Right lobe of liver (tissue), 4 donors: ENCODE measurements around the gene S1PR2.

Source experiments
- POLR2A ChIP-seq: fragments of 450-650 bp; IDR thresholded peaks from one replicate; pipeline ENCODE4 v1.6.1; 2017; ENCODE audit warnings: antibody characterized with exemption, mild to moderate bottlenecking
- TF ChIP-seq, protein P1 (sequence below), 4 donors: fragments of 200-600 bp in 3 of 4; fragments of 450-650 bp in 1 of 4; IDR thresholded peaks; one replicate each; pipeline versions ENCODE4 v1.5.1 to v1.8.0; 2016 to 2022; ENCODE audit warnings: antibody characterized with exemption in 4 of 4, mild to moderate bottlenecking in 2 of 4
- donor health status: DM: no; HTN: no; CAD: no.
- donor health status: DM: no; HTN: no; CAD: no.
- donor health status: DM: no; HTN: yes; CAD: no.

GRCh38 chr19:10279737-10280442 is 48.8 kb upstream of the S1PR2 start:
- TF ChIP-seq, protein P1, sequence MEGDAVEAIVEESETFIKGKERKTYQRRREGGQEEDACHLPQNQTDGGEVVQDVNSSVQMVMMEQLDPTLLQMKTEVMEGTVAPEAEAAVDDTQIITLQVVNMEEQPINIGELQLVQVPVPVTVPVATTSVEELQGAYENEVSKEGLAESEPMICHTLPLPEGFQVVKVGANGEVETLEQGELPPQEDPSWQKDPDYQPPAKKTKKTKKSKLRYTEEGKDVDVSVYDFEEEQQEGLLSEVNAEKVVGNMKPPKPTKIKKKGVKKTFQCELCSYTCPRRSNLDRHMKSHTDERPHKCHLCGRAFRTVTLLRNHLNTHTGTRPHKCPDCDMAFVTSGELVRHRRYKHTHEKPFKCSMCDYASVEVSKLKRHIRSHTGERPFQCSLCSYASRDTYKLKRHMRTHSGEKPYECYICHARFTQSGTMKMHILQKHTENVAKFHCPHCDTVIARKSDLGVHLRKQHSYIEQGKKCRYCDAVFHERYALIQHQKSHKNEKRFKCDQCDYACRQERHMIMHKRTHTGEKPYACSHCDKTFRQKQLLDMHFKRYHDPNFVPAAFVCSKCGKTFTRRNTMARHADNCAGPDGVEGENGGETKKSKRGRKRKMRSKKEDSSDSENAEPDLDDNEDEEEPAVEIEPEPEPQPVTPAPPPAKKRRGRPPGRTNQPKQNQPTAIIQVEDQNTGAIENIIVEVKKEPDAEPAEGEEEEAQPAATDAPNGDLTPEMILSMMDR (IDR thresholded peaks at IDR 0.05): no peak
- no peak for TF ChIP-seq POLR2A
